GM19025 (cell line): ENCODE results near the gene NSFL1C.

Experiments
- ATAC-seq: cut with Tn5 transposase; IDR thresholded peaks from one replicate; pipeline ENCODE4 v1.9.1; 2021; ENCODE audit warnings: mild to moderate bottlenecking, low read depth, moderate library complexity; ENCODE audit not compliant: unreplicated experiment

Gene NSFL1C

GRCh38 chr20:1462834-1463233, 3.8 kb downstream of the NSFL1C start:
- ATAC-seq = no peak

- ATAC-seq = no peak
Measured at GRCh38 chr20:1462001-1462400, 4.6 kb downstream of the NSFL1C start.

- no peak for ATAC-seq
Measured at GRCh38 chr20:1460275-1460674, 6.4 kb downstream of the NSFL1C start.

- no peak for ATAC-seq
Measured at GRCh38 chr20:1457992-1458391, 8.7 kb downstream of the NSFL1C start.

- ATAC-seq = no peak
Measured at GRCh38 chr20:1456300-1456699, 10.3 kb downstream of the NSFL1C start.

- ATAC-seq = no peak
Measured at GRCh38 chr20:1450926-1451491, 15.6 kb downstream of the NSFL1C start.

GRCh38 chr20:1449370-1449769, 17.3 kb downstream of the NSFL1C start:
- ATAC-seq = no peak

GRCh38 chr20:1448081-1448620, 18.5 kb downstream of the NSFL1C start:
- ATAC-seq = no peak

GRCh38 chr20:1446536-1446935, 20.1 kb downstream of the NSFL1C start:
- no peak for ATAC-seq

GRCh38 chr20:1443085-1443484, 23.6 kb downstream of the NSFL1C start:
- no peak for ATAC-seq

- ATAC-seq = no peak
Measured at GRCh38 chr20:1442304-1442703, 24.3 kb downstream of the NSFL1C start.

- no peak for ATAC-seq
Measured at GRCh38 chr20:1441133-1441532, 25.5 kb downstream of the NSFL1C start.

- no peak for ATAC-seq
Measured at GRCh38 chr20:1440024-1440423, 26.6 kb downstream of the NSFL1C start.

GRCh38 chr20:1438361-1438760, 28.3 kb downstream of the NSFL1C start:
- no peak for ATAC-seq

GRCh38 chr20:1437235-1437904, 29.3 kb downstream of the NSFL1C start:
- ATAC-seq = no peak

- no peak for ATAC-seq
Measured at GRCh38 chr20:1436263-1436662, 30.4 kb downstream of the NSFL1C start.

GRCh38 chr20:1435337-1435699, 31.3 kb downstream of the NSFL1C start:
- no peak for ATAC-seq

GRCh38 chr20:1434571-1435336, 31.9 kb downstream of the NSFL1C start:
- peak; percentile 92 for ATAC-seq

- ATAC-seq = no peak
Measured at GRCh38 chr20:1431158-1431557, 35.5 kb downstream of the NSFL1C start.

- ATAC-seq = no peak
Measured at GRCh38 chr20:1430004-1430451, 36.6 kb downstream of the NSFL1C start.

- no peak for ATAC-seq
Measured at GRCh38 chr20:1429143-1429728, 37.4 kb downstream of the NSFL1C start.
